KG1 (cell line): Measurements from ENCODE around the gene PAM.
"Not testable (repeated sequence)": the region's sequence is repeated elsewhere in the genome, so short reads cannot be mapped to it uniquely, and the experiment has no call there.

Experiments used
- DNase-seq: peaks from one replicate; lab custom pipeline; 2025; lab: John Stamatoyannopoulos, UW

The PAM gene

GRCh38 chr5:102903074-102903871, 148.2 kb downstream of the PAM start:
- no peak for DNase-seq

- no peak for DNase-seq
Measured at GRCh38 chr5:102905056-102905455, 150.0 kb downstream of the PAM start.

- DNase-seq = not testable (repeated sequence)
Measured at GRCh38 chr5:102907099-102907498, 152.0 kb downstream of the PAM start.

- no peak for DNase-seq
Measured at GRCh38 chr5:102910240-102911226, 155.4 kb downstream of the PAM start.

GRCh38 chr5:102911973-102912372, 156.9 kb downstream of the PAM start:
- DNase-seq = no peak

GRCh38 chr5:102916109-102916508, 161.0 kb downstream of the PAM start:
- DNase-seq = no peak

GRCh38 chr5:102918986-102919610, 164.0 kb downstream of the PAM start:
- DNase-seq = no peak

GRCh38 chr5:102920762-102921161, 165.7 kb downstream of the PAM start:
- DNase-seq = no peak

GRCh38 chr5:102921341-102922044, 166.4 kb downstream of the PAM start:
- no peak for DNase-seq

- no peak for DNase-seq
Measured at GRCh38 chr5:102922111-102922720, 167.1 kb downstream of the PAM start.

GRCh38 chr5:102922799-102923477, 167.8 kb downstream of the PAM start:
- DNase-seq = no peak

- DNase-seq = no peak
Measured at GRCh38 chr5:102924963-102925362, 169.9 kb downstream of the PAM start.

GRCh38 chr5:102927007-102927406, 171.9 kb downstream of the PAM start:
- DNase-seq = no peak

GRCh38 chr5:102930244-102930643, 175.1 kb downstream of the PAM start:
- no peak for DNase-seq

GRCh38 chr5:102931085-102931725, 176.1 kb downstream of the PAM start:
- no peak for DNase-seq

- no peak for DNase-seq
Measured at GRCh38 chr5:102932781-102933180, 177.7 kb downstream of the PAM start.

GRCh38 chr5:102933316-102933715, 178.2 kb downstream of the PAM start:
- no peak for DNase-seq

GRCh38 chr5:102933721-102934459, 178.8 kb downstream of the PAM start:
- DNase-seq = no peak

GRCh38 chr5:102937894-102938293, 182.8 kb downstream of the PAM start:
- DNase-seq = no peak

- no peak for DNase-seq
Measured at GRCh38 chr5:102941111-102941510, 186.0 kb downstream of the PAM start.
